NOMO-1 treated with dmso at 0.1 percent for 144 hours (cell line): ENCODE results near the gene GYPB.
"Not testable (repeated sequence)": the region's sequence is repeated elsewhere in the genome, so short reads cannot be mapped to it uniquely, and the experiment has no call there.

Source experiments
- DNase-seq: peaks from one replicate; lab custom pipeline; 2025; ENCODE audit not compliant: unreplicated experiment; lab: John Stamatoyannopoulos, UW

The GYPB gene

GRCh38 chr4:144016057-144016605 is 3.0 kb downstream of the GYPB start:
- not testable (repeated sequence) for DNase-seq

- no peak for DNase-seq
Measured at GRCh38 chr4:144014808-144015207, 4.4 kb downstream of the GYPB start.

GRCh38 chr4:144008602-144009001 is 10.6 kb downstream of the GYPB start:
- DNase-seq: not testable (repeated sequence)

- DNase-seq: not testable (repeated sequence)
Measured at GRCh38 chr4:144007960-144008359, 11.2 kb downstream of the GYPB start.

- DNase-seq: not testable (repeated sequence)
Measured at GRCh38 chr4:144006200-144006803, 12.9 kb downstream of the GYPB start.

GRCh38 chr4:144005558-144005953 is 13.6 kb downstream of the GYPB start:
- DNase-seq: not testable (repeated sequence)

- not testable (repeated sequence) for DNase-seq
Measured at GRCh38 chr4:144004868-144005557, 14.2 kb downstream of the GYPB start.

- not testable (repeated sequence) for DNase-seq
Measured at GRCh38 chr4:144003890-144004265, 15.3 kb downstream of the GYPB start.

- not testable (repeated sequence) for DNase-seq
Measured at GRCh38 chr4:144003205-144003889, 15.8 kb downstream of the GYPB start.

- DNase-seq: not testable (repeated sequence)
Measured at GRCh38 chr4:144000331-144000995, 18.7 kb downstream of the GYPB start.

- not testable (repeated sequence) for DNase-seq
Measured at GRCh38 chr4:143996193-143996592, 23.0 kb downstream of the GYPB start.

- DNase-seq: not testable (repeated sequence)
Measured at GRCh38 chr4:143991761-143992160, 27.4 kb downstream of the GYPB start.

GRCh38 chr4:143990717-143991116 is 28.5 kb downstream of the GYPB start:
- not testable (repeated sequence) for DNase-seq

GRCh38 chr4:143986180-143986579 is 33.0 kb downstream of the GYPB start:
- no peak for DNase-seq

- DNase-seq: not testable (repeated sequence)
Measured at GRCh38 chr4:143980776-143981175, 38.4 kb downstream of the GYPB start.

- not testable (repeated sequence) for DNase-seq
Measured at GRCh38 chr4:143975527-143975926, 43.7 kb downstream of the GYPB start.

GRCh38 chr4:143974021-143974420 is 45.2 kb downstream of the GYPB start:
- DNase-seq: not testable (repeated sequence)

- no peak for DNase-seq
Measured at GRCh38 chr4:143961075-143961474, 58.1 kb downstream of the GYPB start.

GRCh38 chr4:143955306-143955705 is 63.9 kb downstream of the GYPB start:
- not testable (repeated sequence) for DNase-seq

- DNase-seq: not testable (repeated sequence)
Measured at GRCh38 chr4:143951458-143951972, 67.7 kb downstream of the GYPB start.

GRCh38 chr4:143950967-143951366 is 68.2 kb downstream of the GYPB start:
- not testable (repeated sequence) for DNase-seq
